Activated T-cell treated with anti-CD3 and anti-CD28 coated beads, Interleukin-2, amount 50 U/mL, for 72 hours (primary cell): ENCODE data around the gene AOC3. TPM values are rescaled to one million over a fixed set of nuclear protein-coding genes. Genes with fewer than 3 reads are reported as not detected.
"Not testable (repeated sequence)": the region's sequence is repeated elsewhere in the genome, so short reads cannot be mapped to it uniquely, and the experiment has no call there.

Source experiments
- ATAC-seq, 2 donors: fragments of 150-1000 bp; cut with Tn5 transposase; replicated peaks in 1 of 2; 2 replicates each; pipeline ENCODE4 v1.10.0; 2021; ENCODE audit warnings: moderate library complexity in 2 of 2, mild to moderate bottlenecking in 1 of 2
- DNase-seq, 2 donors: peaks; one replicate each; pipeline ENCODE4 v3.0.0; 2021 to 2022; ENCODE audit warnings: mixed read lengths in 1 of 2
- H3K27ac Mint-ChIP-seq: one replicate; pipeline ENCODE4 v1.8.0; 2022; ENCODE audit warnings: mild to moderate bottlenecking, moderate library complexity, mixed read lengths
- H3K27me3 Mint-ChIP-seq: one replicate; pipeline ENCODE4 v1.8.0; 2022; ENCODE audit warnings: low read depth, mixed read lengths
- H3K36me3 Mint-ChIP-seq, 2 donors: one replicate each; pipeline ENCODE4 v1.8.0; 2022; ENCODE audit warnings: mixed read lengths in 2 of 2, mild to moderate bottlenecking in 1 of 2; ENCODE audit not compliant: insufficient read depth in 2 of 2
- H3K4me1 Mint-ChIP-seq: one replicate; pipeline ENCODE4 v1.8.0; 2022; ENCODE audit warnings: low read depth, mixed read lengths
- H3K4me3 Mint-ChIP-seq, 2 donors: one replicate each; pipeline ENCODE4 v1.8.0; 2022; ENCODE audit warnings: mild to moderate bottlenecking in 2 of 2, mixed read lengths in 2 of 2, moderate library complexity in 2 of 2
- H3K9me3 Mint-ChIP-seq, 2 donors: one replicate each; pipeline ENCODE4 v1.8.0; 2022; ENCODE audit warnings: mixed read lengths in 2 of 2
- total RNA-seq, 2 donors: library from RNA; stranded (reverse); gene quantifications; one replicate each; pipeline ENCODE4 v1.2.3, GENCODE V29; 2022

AOC3 gene
- total RNA-seq, 2 donors from 2014 or later: 6.8 to 9.4 TPM

DNA sequence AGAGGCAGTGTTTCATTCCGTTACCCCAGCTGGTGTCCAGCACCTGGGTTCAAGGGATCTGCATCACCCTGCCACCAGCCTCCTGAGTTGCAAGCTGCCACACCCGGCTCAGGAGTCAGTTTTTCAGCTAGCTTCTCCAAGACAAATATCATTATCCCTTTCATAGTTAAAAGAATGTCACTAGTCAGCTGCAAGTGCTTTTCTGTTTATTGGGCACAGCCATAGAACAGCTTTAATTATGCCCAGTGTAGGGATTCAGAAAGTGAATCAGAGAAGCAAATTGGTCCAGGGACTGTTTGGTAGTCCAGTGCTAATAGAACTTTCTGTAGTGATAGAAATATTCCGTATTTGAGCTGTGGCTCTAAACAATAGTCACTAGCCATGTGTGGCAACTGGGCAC, 2.9 kb upstream of the AOC3 start:
- no peak overlapping the region for H3K4me3 Mint-ChIP-seq
- no peak for DNase-seq

DNA sequence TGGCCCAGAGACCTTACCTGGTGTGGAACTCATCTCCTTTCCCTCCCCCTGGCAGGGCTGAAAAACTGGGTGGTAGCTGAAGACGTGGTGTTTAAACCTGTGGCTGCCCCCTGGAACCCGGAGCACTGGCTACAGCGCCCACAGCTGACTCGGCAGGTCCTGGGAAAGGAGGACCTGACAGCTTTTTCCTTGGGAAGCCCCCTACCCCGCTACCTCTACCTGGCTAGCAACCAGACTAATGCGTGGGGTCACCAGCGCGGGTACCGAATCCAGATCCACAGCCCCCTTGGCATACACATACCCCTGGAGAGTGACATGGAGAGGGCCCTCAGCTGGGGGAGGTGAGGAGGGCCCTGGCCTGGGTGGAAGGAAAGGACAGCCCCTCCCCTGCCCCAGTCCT, 2.0 kb upstream of the AOC3 start:
- ATAC-seq: no peak
- Mint-ChIP-seq H3K4me1 (peaks cover 25% of the 10 kb centered on the region), H3K4me3 (no peak overlapping the region), H3K36me3 (peaks cover 1 to 3% of the 10 kb centered on the region in 2 donors), H3K27me3 (no peaks in the 10 kb centered on the region), H3K9me3 (no peaks in the 10 kb centered on the region), H3K27ac (no peak overlapping the region)
- DNase-seq: no peak

More for the DNA sequence above, 2.9 kb upstream of the AOC3 start:
- H3K27me3 Mint-ChIP-seq: no peaks in the 10 kb centered on the region
- H3K9me3 Mint-ChIP-seq: no peaks in the 10 kb centered on the region
- peaks cover 28% of the 10 kb centered on the region for H3K4me1 Mint-ChIP-seq
- H3K36me3 Mint-ChIP-seq: peaks cover 3% of the 10 kb centered on the region in 2 donors
- no peak overlapping the region for H3K27ac Mint-ChIP-seq
- ATAC-seq: no peak

DNA sequence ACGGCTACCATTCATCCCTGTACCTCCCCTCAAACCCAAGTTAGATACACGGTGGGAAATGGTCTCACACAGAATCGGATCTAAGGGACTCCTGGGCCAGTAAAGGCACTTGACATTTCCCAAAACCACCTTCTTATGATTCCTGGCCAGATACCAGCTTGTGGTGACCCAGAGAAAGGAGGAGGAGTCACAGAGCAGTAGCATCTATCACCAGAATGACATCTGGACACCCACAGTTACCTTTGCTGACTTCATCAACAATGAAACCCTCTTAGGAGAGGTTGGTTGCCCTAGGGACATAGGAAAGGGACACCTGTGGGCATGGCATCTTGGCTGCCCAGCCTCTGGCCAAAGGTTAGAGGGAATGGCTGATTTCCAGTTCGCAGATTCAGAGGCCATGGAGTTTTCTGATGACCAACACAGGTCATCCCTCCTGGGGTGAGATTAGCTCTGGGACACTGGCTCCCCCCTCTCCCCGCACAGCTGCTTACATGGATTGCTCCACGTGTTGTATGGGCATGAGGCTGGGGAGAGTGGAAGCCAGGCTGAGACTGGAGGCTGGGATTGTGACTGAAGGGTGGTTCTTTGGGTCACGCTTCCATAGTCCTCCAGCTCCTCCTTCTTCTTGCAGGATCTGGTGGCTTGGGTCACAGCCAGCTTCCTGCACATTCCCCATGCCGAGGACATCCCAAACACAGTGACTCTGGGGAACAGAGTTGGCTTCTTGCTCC, 1.4 kb upstream of the AOC3 start:
- no peak for ATAC-seq
- no peak for DNase-seq
- Mint-ChIP-seq H3K36me3 (peaks cover 1 to 2% of the 10 kb centered on the region in 2 donors), H3K27me3 (no peaks in the 10 kb centered on the region), H3K9me3 (no peaks in the 10 kb centered on the region), H3K4me1 (peaks cover 23% of the 10 kb centered on the region), H3K27ac (no peak overlapping the region), H3K4me3 (no peak overlapping the region)

DNA sequence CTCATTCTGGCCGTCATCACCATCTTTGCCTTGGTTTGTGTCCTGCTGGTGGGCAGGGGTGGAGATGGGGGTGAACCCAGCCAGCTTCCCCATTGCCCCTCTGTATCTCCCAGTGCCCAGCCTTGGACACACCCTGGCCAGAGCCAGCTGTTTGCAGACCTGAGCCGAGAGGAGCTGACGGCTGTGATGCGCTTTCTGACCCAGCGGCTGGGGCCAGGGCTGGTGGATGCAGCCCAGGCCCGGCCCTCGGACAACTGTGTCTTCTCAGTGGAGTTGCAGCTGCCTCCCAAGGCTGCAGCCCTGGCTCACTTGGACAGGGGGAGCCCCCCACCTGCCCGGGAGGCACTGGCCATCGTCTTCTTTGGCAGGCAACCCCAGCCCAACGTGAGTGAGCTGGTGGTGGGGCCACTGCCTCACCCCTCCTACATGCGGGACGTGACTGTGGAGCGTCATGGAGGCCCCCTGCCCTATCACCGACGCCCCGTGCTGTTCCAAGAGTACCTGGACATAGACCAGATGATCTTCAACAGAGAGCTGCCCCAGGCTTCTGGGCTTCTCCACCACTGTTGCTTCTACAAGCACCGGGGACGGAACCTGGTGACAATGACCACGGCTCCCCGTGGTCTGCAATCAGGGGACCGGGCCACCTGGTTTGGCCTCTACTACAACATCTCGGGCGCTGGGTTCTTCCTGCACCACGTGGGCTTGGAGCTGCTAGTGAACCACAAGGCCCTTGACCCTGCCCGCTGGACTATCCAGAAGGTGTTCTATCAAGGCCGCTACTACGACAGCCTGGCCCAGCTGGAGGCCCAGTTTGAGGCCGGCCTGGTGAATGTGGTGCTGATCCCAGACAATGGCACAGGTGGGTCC, 607 bp downstream of the AOC3 start:
- H3K4me3 Mint-ChIP-seq, ATAC-seq, H3K27ac Mint-ChIP-seq, H3K36me3 Mint-ChIP-seq, H3K4me1 Mint-ChIP-seq, DNase-seq, H3K27me3 Mint-ChIP-seq, H3K9me3 Mint-ChIP-seq: not testable (repeated sequence)

DNA sequence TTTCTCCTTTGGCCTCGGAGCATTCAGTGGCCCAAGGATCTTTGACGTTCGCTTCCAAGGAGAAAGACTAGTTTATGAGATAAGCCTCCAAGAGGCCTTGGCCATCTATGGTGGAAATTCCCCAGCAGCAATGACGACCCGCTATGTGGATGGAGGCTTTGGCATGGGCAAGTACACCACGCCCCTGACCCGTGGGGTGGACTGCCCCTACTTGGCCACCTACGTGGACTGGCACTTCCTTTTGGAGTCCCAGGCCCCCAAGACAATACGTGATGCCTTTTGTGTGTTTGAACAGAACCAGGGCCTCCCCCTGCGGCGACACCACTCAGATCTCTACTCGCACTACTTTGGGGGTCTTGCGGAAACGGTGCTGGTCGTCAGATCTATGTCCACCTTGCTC, 1.4 kb downstream of the AOC3 start:
- H3K27me3 Mint-ChIP-seq: no peaks in the 10 kb centered on the region
- no peaks in the 10 kb centered on the region for H3K4me1 Mint-ChIP-seq
- H3K4me3 Mint-ChIP-seq: no peak overlapping the region
- ATAC-seq (no peak), DNase-seq (no peak)
- H3K9me3 Mint-ChIP-seq: no peaks in the 10 kb centered on the region
- H3K36me3 Mint-ChIP-seq: no peaks in the 10 kb centered on the region
- H3K27ac Mint-ChIP-seq: no peak overlapping the region

DNA sequence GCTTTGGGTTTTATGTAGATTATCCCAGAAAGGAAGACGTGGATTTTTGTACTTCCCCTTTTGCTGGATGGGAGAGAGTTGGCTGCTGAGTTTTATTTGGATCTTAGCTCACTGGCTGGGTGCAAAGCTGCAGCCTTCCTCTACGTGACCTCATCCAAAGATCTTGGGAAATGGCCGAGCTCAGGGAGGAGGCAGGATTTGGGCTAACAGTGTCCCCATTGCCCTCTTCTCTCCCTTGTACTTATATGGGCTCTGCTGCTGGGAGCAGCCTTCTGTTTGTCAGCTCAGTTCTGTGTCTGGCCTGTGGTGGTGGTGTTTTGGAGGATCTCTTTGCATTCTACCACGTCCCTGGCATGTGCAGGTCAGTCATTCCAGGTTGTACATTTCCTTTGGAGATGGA, 2.0 kb downstream of the AOC3 start:
- H3K27ac Mint-ChIP-seq: no peak overlapping the region
- H3K9me3 Mint-ChIP-seq: no peaks in the 10 kb centered on the region
- no peak overlapping the region for H3K4me3 Mint-ChIP-seq
- ATAC-seq: no peak
- DNase-seq: no peak
- no peaks in the 10 kb centered on the region for H3K27me3 Mint-ChIP-seq
- H3K36me3 Mint-ChIP-seq: no peaks in the 10 kb centered on the region
- H3K4me1 Mint-ChIP-seq: no peaks in the 10 kb centered on the region

DNA sequence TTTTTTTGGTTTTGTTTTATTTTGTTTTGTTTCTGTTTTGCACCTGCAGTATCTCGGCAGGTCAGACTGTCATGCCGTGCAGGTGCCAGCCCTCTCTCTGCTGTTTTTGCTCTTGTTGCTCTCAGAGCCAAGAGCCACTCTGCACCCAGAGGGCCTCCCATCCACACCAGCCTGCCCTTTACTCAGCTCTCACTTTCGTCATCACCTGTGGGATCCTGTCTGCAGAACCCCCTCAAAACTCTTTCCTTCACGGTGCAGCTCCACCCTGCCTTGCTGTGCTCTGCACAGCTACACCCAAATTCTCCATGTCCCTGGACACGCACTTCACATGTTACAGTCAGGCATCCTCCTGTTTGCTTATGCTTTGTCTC, 2.6 kb downstream of the AOC3 start:
- no peaks in the 10 kb centered on the region for H3K4me1 Mint-ChIP-seq
- no peaks in the 10 kb centered on the region for H3K36me3 Mint-ChIP-seq
- H3K27ac Mint-ChIP-seq: no peak overlapping the region
- H3K4me3 Mint-ChIP-seq: no peak overlapping the region
- no peaks in the 10 kb centered on the region for H3K27me3 Mint-ChIP-seq
- H3K9me3 Mint-ChIP-seq: no peaks in the 10 kb centered on the region
- DNase-seq: no peak
- no peak for ATAC-seq

DNA sequence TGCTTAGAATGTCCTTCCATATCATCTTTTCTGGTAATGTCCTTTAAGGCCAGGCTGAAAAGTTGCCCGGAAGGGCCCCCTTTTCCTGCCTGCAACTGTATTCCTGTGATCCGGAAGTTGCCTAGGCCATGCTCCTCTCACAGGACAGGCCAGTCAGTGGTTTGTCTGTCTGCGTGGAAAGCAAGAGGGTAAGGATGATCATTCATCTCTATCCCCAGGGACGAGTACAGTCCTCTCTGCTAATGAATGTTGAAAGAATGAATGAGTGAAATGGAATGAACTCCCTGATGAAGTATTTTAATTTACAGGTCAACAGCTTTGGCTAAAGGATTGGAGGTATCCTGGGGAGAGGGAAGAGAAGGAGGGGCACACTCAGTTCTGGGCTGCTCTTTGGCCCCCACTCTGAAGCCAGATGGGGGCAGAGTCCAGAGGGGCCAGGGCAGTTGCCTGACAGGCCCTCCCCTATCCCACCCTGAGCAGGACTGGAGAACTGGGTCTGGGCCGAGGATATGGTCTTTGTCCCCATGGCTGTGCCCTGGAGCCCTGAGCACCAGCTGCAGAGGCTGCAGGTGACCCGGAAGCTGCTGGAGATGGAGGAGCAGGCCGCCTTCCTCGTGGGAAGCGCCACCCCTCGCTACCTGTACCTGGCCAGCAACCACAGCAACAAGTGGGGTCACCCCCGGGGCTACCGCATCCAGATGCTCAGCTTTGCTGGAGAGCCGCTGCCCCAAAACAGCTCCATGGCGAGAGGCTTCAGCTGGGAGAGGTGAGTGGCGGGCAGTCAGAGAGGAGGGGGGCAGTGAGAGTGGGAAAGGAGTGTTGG, 3.2 kb downstream of the AOC3 start:
- H3K27ac Mint-ChIP-seq: no peak overlapping the region
- H3K9me3 Mint-ChIP-seq: no peaks in the 10 kb centered on the region
- ATAC-seq (no peak), DNase-seq (no peak)
- no peaks in the 10 kb centered on the region for H3K27me3 Mint-ChIP-seq
- no peak overlapping the region for H3K4me3 Mint-ChIP-seq
- no peaks in the 10 kb centered on the region for H3K36me3 Mint-ChIP-seq
- H3K4me1 Mint-ChIP-seq: no peaks in the 10 kb centered on the region

DNA sequence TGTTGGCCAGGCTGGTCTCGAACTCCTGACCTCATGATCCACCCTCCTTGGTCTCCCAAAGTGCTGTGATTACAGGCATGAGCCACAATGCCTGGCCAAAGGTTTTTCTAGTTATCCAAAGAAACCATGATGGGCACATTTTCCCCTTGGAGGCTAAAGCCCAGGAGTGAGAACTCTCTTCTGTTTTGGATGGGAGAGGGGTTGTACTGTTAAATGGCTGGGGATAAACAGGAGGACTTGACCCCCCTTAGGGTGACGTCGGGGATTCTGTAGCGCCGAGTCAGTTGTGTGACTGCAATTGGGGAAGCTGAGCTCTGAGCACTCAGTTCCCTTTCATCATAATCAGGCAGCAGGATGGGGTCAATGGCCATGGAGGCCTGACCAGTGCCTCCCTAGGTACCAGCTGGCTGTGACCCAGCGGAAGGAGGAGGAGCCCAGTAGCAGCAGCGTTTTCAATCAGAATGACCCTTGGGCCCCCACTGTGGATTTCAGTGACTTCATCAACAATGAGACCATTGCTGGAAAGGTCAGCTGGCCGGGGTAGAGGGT, 4.1 kb downstream of the AOC3 start:
- H3K27ac Mint-ChIP-seq: no peak overlapping the region

DNA sequence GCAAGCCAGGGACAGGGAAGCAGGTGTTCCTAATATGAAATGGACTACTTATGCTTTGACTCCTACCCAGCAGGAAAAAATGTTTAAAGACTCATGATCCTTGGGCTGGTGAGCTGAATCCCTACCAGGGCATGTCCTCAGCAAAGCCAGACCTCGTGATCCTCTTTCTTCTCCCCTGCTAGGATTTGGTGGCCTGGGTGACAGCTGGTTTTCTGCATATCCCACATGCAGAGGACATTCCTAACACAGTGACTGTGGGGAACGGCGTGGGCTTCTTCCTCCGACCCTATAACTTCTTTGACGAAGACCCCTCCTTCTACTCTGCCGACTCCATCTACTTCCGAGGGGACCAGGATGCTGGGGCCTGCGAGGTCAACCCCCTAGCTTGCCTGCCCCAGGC, 5.1 kb downstream of the AOC3 start:
- not testable (repeated sequence) for H3K9me3 Mint-ChIP-seq, DNase-seq, H3K4me1 Mint-ChIP-seq, ATAC-seq, H3K27me3 Mint-ChIP-seq, H3K27ac Mint-ChIP-seq, H3K36me3 Mint-ChIP-seq, H3K4me3 Mint-ChIP-seq

More for the DNA sequence above, 4.1 kb downstream of the AOC3 start:
- H3K36me3 Mint-ChIP-seq: no peaks in the 10 kb centered on the region
- ATAC-seq: no peak
- no peak for DNase-seq
- H3K9me3 Mint-ChIP-seq: no peaks in the 10 kb centered on the region
- H3K4me1 Mint-ChIP-seq: no peaks in the 10 kb centered on the region
- H3K4me3 Mint-ChIP-seq: no peak overlapping the region
- no peaks in the 10 kb centered on the region for H3K27me3 Mint-ChIP-seq

DNA sequence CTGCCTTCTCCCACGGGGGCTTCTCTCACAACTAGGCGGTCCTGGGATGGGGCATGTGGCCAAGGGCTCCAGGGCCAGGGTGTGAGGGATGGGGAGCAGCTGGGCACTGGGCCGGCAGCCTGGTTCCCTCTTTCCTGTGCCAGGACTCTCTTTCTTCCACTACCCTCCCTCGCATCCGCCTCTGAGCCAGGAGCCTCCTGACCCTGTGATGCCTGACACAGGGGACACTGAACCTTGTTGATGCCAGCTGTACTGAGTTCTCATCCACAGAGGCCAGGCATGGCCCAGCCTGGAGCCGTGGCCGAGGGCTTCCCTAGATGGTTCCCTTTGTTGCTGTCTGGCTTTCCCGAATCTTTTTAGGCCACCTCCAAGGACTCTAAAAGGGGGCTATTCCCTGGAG, 5.5 kb downstream of the AOC3 start:
- not testable (repeated sequence) for H3K36me3 Mint-ChIP-seq, H3K27ac Mint-ChIP-seq, H3K27me3 Mint-ChIP-seq, H3K4me3 Mint-ChIP-seq, H3K4me1 Mint-ChIP-seq, H3K9me3 Mint-ChIP-seq, DNase-seq, ATAC-seq

DNA sequence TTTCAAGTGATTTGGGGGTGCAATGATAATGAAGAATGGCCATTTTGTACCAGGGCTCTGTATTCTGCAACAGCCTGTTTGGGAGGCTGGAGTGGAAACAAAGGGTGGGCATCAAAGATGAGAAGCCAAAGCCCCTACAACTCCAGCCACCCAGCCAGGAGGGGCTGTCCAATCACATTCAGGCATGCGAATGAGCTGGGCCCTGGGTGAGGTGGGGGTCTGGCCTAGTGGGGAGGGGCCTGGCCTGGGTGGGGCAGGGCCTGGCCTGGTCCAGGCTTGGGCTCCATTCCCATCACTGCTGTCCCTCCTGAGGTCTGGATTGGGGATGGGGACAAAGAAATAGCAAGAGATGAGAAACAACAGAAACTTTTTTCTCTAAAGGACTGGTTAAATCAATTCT, 6.4 kb downstream of the AOC3 start:
- no peaks in the 10 kb centered on the region for H3K36me3 Mint-ChIP-seq
- no peak overlapping the region for H3K4me3 Mint-ChIP-seq
- DNase-seq (no peak), ATAC-seq (no peak)
- no peak overlapping the region for H3K27ac Mint-ChIP-seq
- no peaks in the 10 kb centered on the region for H3K27me3 Mint-ChIP-seq
- no peaks in the 10 kb centered on the region for H3K4me1 Mint-ChIP-seq
- no peaks in the 10 kb centered on the region for H3K9me3 Mint-ChIP-seq

DNA sequence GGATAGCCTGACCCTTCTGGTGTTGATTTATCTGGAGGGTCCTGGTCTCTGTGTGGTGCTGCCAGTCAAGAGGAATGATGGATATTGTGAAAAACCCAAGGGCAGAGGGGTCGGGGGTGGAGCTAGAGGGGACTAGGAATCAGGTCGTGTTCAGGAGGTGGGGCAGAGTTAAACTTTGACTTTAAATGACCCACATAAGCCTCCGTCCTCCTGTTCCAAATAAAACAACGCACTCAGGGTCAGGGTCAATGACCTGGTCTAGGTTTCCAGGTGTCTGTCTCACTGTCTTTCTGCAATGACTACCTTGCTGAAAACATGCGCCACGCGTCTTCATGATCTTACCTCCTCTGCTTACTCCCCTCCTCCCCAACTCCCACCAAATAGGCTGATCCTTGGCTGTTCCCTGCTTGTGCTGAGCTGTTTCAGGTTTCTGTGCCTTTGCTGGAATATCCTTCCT, 14.7 kb downstream of the AOC3 start:
- no peak overlapping the region for H3K4me3 Mint-ChIP-seq
- no peaks in the 10 kb centered on the region for H3K36me3 Mint-ChIP-seq
- no peak overlapping the region for H3K27ac Mint-ChIP-seq
- peaks cover 18% of the 10 kb centered on the region for H3K27me3 Mint-ChIP-seq
- no peaks in the 10 kb centered on the region for H3K4me1 Mint-ChIP-seq
- no peak for DNase-seq
- no peak for ATAC-seq
- no peaks in the 10 kb centered on the region for H3K9me3 Mint-ChIP-seq
